HG03108 (cell line): ENCODE measurements around the gene SLC30A3.
"Not testable (repeated sequence)": the region's sequence is repeated elsewhere in the genome, so short reads cannot be mapped to it uniquely, and the experiment has no call there.

Experiments
- ATAC-seq: cut with Tn5 transposase; IDR thresholded peaks from one replicate; pipeline ENCODE4 v1.9.1; 2021; ENCODE audit warnings: moderate library complexity; ENCODE audit not compliant: unreplicated experiment

The SLC30A3 gene

GRCh38 chr2:27262379-27263286 lies at the start of gene SLC30A3:
TSS of gene SLC30A3 (minus strand) at chr2:27263047. CDS start at chr2:27262906, 141 bp downstream.
- no peak for ATAC-seq

DNA sequence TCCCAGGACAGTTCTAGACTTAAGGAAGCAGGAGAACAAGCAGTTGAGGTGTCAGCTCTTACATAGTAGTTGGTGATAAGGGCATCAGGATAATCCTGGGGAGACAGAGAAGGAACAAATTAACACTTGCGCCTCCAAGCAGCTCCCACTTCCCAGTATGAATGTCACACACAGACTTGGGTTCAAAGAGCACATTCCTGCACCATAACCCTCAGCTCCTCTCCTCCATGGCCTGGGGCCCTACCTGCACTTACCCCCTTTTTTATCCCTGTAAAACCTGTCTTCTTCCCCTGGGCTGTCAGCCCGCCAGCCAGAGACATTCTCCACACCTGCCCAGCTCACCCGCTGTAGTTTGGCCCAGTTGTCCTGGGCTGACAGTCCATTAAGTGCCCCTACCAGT lies 49.3 kb upstream of the SLC30A3 start:
- no peak for ATAC-seq

GRCh38 chr2:27309651-27310050 lies 46.8 kb upstream of the SLC30A3 start:
- no peak for ATAC-seq

DNA sequence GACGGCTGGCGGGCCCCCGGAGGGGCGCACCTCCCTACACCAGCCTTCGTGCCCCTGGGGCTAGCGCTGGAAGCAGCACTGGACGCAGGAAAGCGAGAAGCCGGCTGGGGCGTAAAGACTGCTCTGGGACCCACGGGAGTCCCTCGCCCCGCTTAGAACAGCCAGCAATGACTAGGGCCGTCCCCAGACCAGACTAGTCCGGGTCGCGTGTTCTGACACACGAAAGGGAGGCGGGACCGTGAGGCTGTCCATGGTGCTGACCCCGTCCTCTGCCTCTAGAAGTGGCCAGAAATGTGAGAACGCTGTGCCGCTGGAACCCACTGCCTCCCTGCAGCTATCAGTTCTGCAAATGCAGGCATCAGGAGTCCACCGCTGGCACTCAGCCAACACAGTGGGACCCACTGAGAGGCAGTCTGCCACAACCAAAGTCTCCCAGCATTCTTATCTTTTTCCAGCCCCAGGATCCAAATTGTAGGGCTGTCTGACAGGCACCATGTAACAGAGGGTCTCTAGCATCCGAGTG lies 45.6 kb upstream of the SLC30A3 start, which contains the start of gene UCN:
Gene UCN (minus strand): TSS at position 87 of the 523 bp plus-strand sequence. CDS start 550 bp downstream, outside the sequence.
- no peak for ATAC-seq

GRCh38 chr2:27307545-27308358 lies 44.9 kb upstream of the SLC30A3 start:
- ATAC-seq, result no peak

- ATAC-seq, result no peak
These were observed 44.4 kb upstream of the SLC30A3 start for GRCh38 chr2:27307287-27307544.

GRCh38 chr2:27306573-27307286 lies 43.9 kb upstream of the SLC30A3 start:
- no peak for ATAC-seq

GRCh38 chr2:27306136-27306535 lies 43.3 kb upstream of the SLC30A3 start:
- no peak for ATAC-seq

GRCh38 chr2:27305516-27305915 lies 42.7 kb upstream of the SLC30A3 start:
- ATAC-seq, result no peak

DNA sequence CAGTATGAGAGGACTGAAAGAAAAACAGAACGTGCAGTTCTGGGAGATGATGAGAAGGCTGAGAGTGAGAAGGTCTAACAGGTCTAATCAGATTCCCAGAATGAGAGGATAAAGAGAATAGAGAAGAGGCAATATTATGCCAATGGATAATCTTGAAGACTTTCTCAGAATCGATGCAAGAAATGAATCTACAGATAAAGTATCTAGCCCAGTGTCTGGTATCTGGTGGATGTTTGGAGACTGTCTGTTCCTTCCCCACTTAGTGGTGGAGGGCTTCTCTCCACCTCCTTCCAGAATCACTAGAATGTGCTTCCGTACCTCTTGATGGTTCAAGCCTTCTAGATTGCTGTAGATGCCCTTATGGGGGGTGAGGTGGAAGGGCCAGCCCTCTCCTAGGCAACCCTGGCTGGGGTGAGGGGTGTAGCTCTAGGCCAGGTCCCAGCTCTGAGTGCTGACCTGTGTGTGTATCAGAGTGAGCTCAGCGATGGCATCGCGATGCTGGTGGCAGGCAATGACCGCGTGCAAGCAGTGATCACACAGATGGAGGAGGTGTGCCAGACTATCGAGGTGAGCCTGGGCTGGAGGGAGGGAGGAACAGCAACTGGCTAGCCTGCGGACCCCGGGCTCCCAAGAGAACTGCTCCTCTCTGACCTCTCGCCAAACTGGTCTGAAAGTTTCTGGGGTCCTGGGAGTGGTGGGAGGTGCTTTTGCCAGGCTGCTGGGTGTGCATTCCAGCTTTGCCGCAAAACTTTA lies 41.8 kb upstream of the SLC30A3 start:
- no peak for ATAC-seq

DNA sequence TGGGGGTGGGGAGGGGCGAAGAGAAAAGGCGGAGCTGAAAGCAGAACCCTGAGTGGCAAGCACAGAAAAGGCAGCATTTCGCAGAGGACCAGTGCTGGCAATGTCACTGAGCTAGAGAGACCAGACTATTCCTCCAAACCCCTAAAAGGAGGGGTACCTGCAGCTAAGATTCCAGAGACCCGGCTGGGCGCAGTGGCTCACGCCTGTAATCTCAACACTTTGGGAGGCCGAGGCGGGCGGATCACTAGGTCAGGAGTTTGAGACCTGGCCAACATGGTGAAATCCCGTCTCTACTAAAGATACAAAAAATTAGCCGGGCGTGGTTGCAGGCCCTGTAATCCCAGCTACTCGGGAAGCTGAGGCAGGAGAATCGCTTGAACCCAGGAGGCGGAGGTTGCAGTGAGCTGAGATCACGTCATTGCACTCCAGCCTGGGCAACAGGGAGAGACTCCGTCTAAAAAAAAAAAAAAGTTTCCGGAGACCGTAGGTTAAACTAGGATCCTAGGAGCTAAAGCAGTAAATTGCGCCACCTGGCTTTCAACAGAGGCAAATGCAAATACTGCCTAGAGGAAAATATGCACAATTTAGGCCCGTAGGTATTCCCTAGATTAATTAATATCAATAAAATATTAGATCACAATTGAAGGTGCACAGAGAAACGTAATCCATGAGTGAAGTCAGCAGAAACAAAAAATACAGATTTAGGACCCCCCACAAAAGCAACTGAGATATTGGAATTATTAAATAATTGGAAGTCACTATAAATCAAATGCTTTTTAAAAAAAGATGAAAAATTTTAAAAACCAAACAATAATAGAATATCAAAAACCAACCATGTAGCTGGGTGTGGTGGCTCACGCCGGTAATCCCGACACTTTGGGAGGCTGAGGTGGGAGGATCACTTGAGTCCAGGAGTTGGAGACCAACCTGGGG lies 40.5 kb upstream of the SLC30A3 start:
- no peak for ATAC-seq

- not testable (repeated sequence) for ATAC-seq
These were observed 37.8 kb upstream of the SLC30A3 start for GRCh38 chr2:27300606-27301005.

GRCh38 chr2:27298391-27299080 lies 35.7 kb upstream of the SLC30A3 start:
- ATAC-seq, result no peak

DNA sequence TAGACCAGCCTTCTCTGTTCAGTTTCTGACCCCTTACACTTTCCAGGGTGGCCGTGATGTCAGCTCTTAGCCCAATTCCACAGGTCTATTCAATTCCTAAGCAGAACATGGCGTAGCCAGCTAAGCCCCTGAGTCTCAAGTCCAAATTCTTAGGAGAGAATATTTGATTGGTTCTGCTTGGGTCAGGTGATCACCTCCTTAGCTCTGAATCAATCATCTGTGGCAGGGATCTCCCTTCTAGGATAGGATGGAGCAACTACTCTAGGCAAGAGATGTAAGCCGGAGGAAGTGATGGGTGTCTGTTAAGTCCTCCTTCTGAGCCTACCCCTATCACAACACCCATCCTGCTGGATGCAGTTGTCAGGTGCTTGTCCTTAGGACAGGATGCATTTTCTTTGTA lies 34.3 kb upstream of the SLC30A3 start:
- ATAC-seq, result no peak

DNA sequence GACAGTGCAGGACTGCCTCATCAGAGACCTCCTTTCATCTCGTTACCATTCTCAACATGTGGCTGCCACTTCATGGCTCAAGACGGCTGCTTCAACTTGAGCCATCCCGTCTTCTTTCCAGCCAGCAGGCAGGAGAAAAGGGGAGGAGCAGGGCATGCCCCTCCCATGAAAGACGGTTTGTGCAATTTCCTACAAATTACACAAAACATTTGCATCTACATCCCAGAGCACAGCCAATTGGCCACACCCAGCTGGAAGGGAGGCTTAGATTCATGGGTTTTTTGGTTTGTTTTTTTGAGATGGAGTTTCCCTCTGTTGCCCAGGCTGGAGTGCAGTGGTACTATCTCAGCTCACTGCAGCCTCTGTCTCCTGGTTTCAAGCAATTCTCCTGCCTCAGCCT lies 33.6 kb upstream of the SLC30A3 start:
- no peak for ATAC-seq

GRCh38 chr2:27294928-27295327 lies 32.1 kb upstream of the SLC30A3 start:
- no peak for ATAC-seq

DNA sequence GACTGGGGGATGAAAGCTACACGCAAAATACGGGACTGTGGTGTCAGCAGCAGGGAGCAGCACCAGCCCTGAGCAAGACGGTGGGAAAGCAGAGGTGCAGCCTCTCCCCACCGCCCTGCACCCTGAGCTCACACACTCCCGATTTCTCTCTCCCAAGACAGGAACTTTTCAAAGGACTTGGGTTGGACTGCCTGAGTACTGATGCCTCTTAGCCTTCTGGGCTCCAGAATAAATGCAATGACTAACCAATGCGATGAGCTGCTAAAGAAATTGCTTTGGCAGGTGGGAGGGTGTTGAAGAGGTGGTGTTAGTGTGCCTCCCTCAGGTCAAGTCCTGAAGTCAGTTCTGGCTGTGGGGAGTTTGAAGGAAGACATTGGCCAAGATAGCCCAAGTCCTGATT lies 29.0 kb upstream of the SLC30A3 start:
- no peak for ATAC-seq

- no peak for ATAC-seq
These were observed 27.7 kb upstream of the SLC30A3 start for GRCh38 chr2:27290549-27290948.

DNA sequence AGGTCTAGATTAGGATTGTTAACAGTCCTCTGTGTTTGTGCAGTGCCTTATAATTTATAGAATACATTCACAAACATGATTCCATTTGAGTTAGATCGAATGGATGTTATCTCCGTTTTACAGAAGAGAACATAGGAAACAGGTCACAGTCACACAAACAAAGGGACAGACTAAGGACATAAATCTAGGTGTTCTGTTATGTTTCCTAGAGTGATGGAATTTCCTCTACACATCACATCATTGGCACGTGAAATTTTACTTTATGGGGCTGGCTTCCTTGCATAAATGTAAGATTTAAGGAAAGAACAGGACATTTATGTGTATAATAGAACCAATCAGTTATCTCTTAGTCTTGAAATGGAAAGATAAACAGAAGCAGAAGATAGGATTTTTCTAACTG lies 25.8 kb upstream of the SLC30A3 start:
- ATAC-seq, result no peak
